HL-60 (cell line): ENCODE data around the gene ZNF281.

Source experiments
- GABPA ChIP-seq: IDR thresholded peaks from 2 replicates; pipeline ENCODE4 v1.6.1; 2012; ENCODE audit warnings: low read depth
- POLR2AphosphoS5 ChIP-seq: IDR thresholded peaks from 2 replicates; pipeline ENCODE4 v1.6.1; 2012; ENCODE audit warnings: low read depth
- TF ChIP-seq, protein P1 (sequence below): IDR thresholded peaks from one replicate; pipeline ENCODE4 v1.5.1; 2011; ENCODE audit warnings: low read length, control low read depth, inconsistent platforms; ENCODE audit not compliant: insufficient read depth
- TF ChIP-seq, protein P2 (sequence below): IDR thresholded peaks from 2 replicates; pipeline ENCODE4 v1.6.1; 2012; ENCODE audit warnings: low read depth; ENCODE audit not compliant: insufficient replicate concordance

DNA sequence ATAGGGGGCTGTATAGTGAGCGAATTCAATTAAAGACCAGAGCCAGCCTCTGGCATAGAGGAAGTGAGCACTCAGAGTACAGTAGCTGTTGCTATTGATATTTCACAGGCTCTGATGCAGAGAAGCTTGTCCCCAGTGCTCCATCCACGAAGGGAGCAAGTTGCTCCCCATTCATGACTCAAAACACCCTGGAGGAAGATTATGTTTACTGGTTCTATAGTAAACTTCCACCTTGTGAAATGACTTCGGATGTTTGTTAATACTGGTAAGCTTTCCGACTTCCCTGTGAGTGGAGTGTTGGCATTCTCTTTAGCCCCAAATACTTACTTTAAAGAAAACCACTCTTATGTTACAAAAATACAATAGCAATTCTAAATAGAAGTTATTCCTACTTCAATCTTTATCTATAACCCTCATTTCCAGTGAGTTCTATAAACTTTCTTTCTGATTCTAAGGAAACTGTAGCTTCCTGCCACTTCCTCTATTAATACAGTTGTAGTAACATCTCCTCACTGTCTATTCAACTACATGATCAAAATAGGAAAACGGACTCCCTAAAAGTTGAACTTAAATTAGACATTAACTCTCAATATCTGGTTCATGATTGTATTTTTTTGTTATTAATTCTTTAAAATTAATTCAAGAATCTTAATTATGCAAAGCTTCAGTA, 46.4 kb downstream of the ZNF281 start:
- TF ChIP-seq, protein P1, sequence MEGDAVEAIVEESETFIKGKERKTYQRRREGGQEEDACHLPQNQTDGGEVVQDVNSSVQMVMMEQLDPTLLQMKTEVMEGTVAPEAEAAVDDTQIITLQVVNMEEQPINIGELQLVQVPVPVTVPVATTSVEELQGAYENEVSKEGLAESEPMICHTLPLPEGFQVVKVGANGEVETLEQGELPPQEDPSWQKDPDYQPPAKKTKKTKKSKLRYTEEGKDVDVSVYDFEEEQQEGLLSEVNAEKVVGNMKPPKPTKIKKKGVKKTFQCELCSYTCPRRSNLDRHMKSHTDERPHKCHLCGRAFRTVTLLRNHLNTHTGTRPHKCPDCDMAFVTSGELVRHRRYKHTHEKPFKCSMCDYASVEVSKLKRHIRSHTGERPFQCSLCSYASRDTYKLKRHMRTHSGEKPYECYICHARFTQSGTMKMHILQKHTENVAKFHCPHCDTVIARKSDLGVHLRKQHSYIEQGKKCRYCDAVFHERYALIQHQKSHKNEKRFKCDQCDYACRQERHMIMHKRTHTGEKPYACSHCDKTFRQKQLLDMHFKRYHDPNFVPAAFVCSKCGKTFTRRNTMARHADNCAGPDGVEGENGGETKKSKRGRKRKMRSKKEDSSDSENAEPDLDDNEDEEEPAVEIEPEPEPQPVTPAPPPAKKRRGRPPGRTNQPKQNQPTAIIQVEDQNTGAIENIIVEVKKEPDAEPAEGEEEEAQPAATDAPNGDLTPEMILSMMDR, result no peak
- TF ChIP-seq POLR2AphosphoS5, result no peak
- TF ChIP-seq, protein P2, sequence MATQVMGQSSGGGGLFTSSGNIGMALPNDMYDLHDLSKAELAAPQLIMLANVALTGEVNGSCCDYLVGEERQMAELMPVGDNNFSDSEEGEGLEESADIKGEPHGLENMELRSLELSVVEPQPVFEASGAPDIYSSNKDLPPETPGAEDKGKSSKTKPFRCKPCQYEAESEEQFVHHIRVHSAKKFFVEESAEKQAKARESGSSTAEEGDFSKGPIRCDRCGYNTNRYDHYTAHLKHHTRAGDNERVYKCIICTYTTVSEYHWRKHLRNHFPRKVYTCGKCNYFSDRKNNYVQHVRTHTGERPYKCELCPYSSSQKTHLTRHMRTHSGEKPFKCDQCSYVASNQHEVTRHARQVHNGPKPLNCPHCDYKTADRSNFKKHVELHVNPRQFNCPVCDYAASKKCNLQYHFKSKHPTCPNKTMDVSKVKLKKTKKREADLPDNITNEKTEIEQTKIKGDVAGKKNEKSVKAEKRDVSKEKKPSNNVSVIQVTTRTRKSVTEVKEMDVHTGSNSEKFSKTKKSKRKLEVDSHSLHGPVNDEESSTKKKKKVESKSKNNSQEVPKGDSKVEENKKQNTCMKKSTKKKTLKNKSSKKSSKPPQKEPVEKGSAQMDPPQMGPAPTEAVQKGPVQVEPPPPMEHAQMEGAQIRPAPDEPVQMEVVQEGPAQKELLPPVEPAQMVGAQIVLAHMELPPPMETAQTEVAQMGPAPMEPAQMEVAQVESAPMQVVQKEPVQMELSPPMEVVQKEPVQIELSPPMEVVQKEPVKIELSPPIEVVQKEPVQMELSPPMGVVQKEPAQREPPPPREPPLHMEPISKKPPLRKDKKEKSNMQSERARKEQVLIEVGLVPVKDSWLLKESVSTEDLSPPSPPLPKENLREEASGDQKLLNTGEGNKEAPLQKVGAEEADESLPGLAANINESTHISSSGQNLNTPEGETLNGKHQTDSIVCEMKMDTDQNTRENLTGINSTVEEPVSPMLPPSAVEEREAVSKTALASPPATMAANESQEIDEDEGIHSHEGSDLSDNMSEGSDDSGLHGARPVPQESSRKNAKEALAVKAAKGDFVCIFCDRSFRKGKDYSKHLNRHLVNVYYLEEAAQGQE, result no peak
- TF ChIP-seq GABPA, result no peak
